ENCODE data around the gene EXOSC7.

Gene EXOSC7

GRCh38 chr3:45011756-45012508 lies 35.9 kb downstream of the EXOSC7 start:
- no peak overlapping the region for H3K4ac ChIP-seq (ENCODE audit: low read length)
- H3K4me1 ChIP-seq (ENCODE audit: control insufficient read depth in 2 of 2, insufficient read depth in 1 of 2, low read depth in 1 of 2, low read length in 2 of 2) = no peaks in the 10 kb centered on the region
- H2AK5ac ChIP-seq (ENCODE audit: low read depth, low read length) = no peak overlapping the region
- peaks cover 4% of the 10 kb centered on the region for H3K79me1 ChIP-seq (ENCODE audit: low read depth, low read length)
- no peak overlapping the region for H3K18ac ChIP-seq (ENCODE audit: low read length)
- no peak overlapping the region for H3K9ac ChIP-seq (ENCODE audit: low read depth, low read length, poor library complexity)
- peaks cover 0 to 2% of the 10 kb centered on the region in 2 donors for H3K9me3 ChIP-seq (replicated peaks in 1 of 2; ENCODE audit: control insufficient read depth in 2 of 2, insufficient read depth in 1 of 2, low read depth in 1 of 2, low read length in 2 of 2)
- no peak overlapping the region for H2BK12ac ChIP-seq (ENCODE audit: low read length)
- no peak overlapping the region for H2BK5ac ChIP-seq (ENCODE audit: low read length)
- H3K4me2 ChIP-seq (ENCODE audit: insufficient read depth, low read length, poor library complexity, severe bottlenecking) = no peak overlapping the region
- no peak overlapping the region for H4K91ac ChIP-seq (ENCODE audit: low read depth, low read length, poor library complexity)
- peaks cover 22 to 74% of the 10 kb centered on the region in 2 donors for H3K36me3 ChIP-seq (replicated peaks in 1 of 2; ENCODE audit: control insufficient read depth in 2 of 2, insufficient read depth in 2 of 2, low read length in 2 of 2)
- no peak overlapping the region for H2AFZ ChIP-seq (ENCODE audit: low read length)
- no peak overlapping the region for H3K4me3 ChIP-seq (ENCODE audit: low read length in 2 of 2)
- WGBS, 2 donors (ENCODE audit: extremely low coverage in 2 of 2, insufficient read length in 2 of 2, insufficient replicate concordance in 1 of 2) = no CpG with 5 or more reads among the region's 7 CpGs
- H3K14ac ChIP-seq (ENCODE audit: low read length) = no peak overlapping the region
- H2BK15ac ChIP-seq (ENCODE audit: low read length) = no peak overlapping the region
- H4K8ac ChIP-seq (ENCODE audit: low read depth, low read length) = no peak overlapping the region
- H3K27ac ChIP-seq (replicated peaks; ENCODE audit: low read length) = no peak overlapping the region
- DNase-seq (ENCODE audit: low spot score) = no peak
- H3K27me3 ChIP-seq (ENCODE audit: control insufficient read depth in 3 of 3, insufficient read depth in 3 of 3, low read depth in 1 of 3, low read length in 3 of 3) = no peaks in the 10 kb centered on the region
- H3K23ac ChIP-seq (ENCODE audit: low read depth, low read length, poor library complexity) = no peak overlapping the region
- no peak overlapping the region for H2BK120ac ChIP-seq (ENCODE audit: low read depth, low read length)

- Histone ChIP-seq H2AFZ (ENCODE audit: low read length) (no peak overlapping the region), H2BK15ac (ENCODE audit: low read length) (no peak overlapping the region), H2BK120ac (ENCODE audit: low read depth, low read length) (no peak overlapping the region), H3K4ac (ENCODE audit: low read length) (no peak overlapping the region), H2AK5ac (ENCODE audit: low read depth, low read length) (no peak overlapping the region), H4K8ac (ENCODE audit: low read depth, low read length) (no peak overlapping the region), H3K14ac (ENCODE audit: low read length) (no peak overlapping the region), H3K18ac (ENCODE audit: low read length) (no peak overlapping the region), H4K91ac (ENCODE audit: low read depth, low read length, poor library complexity) (no peak overlapping the region), H3K79me1 (ENCODE audit: low read depth, low read length) (no peaks in the 10 kb centered on the region), H3K23ac (ENCODE audit: low read depth, low read length, poor library complexity) (no peak overlapping the region), H3K27ac (replicated peaks; ENCODE audit: low read length) (no peak overlapping the region), H3K27me3 (ENCODE audit: control insufficient read depth in 3 of 3, insufficient read depth in 3 of 3, low read depth in 1 of 3, low read length in 3 of 3) (no peaks in the 10 kb centered on the region), H3K9me3 (replicated peaks in 1 of 2; ENCODE audit: control insufficient read depth in 2 of 2, insufficient read depth in 1 of 2, low read depth in 1 of 2, low read length in 2 of 2) (no peaks in the 10 kb centered on the region), H3K9ac (ENCODE audit: low read depth, low read length, poor library complexity) (no peak overlapping the region), H2BK5ac (ENCODE audit: low read length) (no peak overlapping the region), H3K4me3 (ENCODE audit: low read length in 2 of 2) (no peak overlapping the region), H2BK12ac (ENCODE audit: low read length) (no peak overlapping the region), H3K4me2 (ENCODE audit: insufficient read depth, low read length, poor library complexity, severe bottlenecking) (no peak overlapping the region), H3K4me1 (ENCODE audit: control insufficient read depth in 2 of 2, insufficient read depth in 1 of 2, low read depth in 1 of 2, low read length in 2 of 2) (no peaks in the 10 kb centered on the region), H3K36me3 (replicated peaks in 1 of 2; ENCODE audit: control insufficient read depth in 2 of 2, insufficient read depth in 2 of 2, low read length in 2 of 2) (peaks cover 17 to 68% of the 10 kb centered on the region in 2 donors)
- WGBS, 2 donors (ENCODE audit: extremely low coverage in 2 of 2, insufficient read length in 2 of 2, insufficient replicate concordance in 1 of 2) = no CpG with 5 or more reads among the region's 4 CpGs
- DNase-seq (ENCODE audit: low spot score) = no peak
Observed at GRCh38 chr3:45012577-45012976, 36.5 kb downstream of the EXOSC7 start.

- Histone ChIP-seq H4K8ac (ENCODE audit: low read depth, low read length) (no peak overlapping the region), H2AFZ (ENCODE audit: low read length) (no peak overlapping the region), H3K23ac (ENCODE audit: low read depth, low read length, poor library complexity) (no peak overlapping the region), H3K4me3 (ENCODE audit: low read length in 2 of 2) (no peak overlapping the region), H3K9ac (ENCODE audit: low read depth, low read length, poor library complexity) (no peak overlapping the region), H2BK5ac (ENCODE audit: low read length) (no peak overlapping the region), H3K9me3 (replicated peaks in 1 of 2; ENCODE audit: control insufficient read depth in 2 of 2, insufficient read depth in 1 of 2, low read depth in 1 of 2, low read length in 2 of 2) (no peaks in the 10 kb centered on the region), H3K27me3 (ENCODE audit: control insufficient read depth in 3 of 3, insufficient read depth in 3 of 3, low read depth in 1 of 3, low read length in 3 of 3) (no peaks in the 10 kb centered on the region), H4K91ac (ENCODE audit: low read depth, low read length, poor library complexity) (no peak overlapping the region), H3K79me1 (ENCODE audit: low read depth, low read length) (no peaks in the 10 kb centered on the region), H3K27ac (replicated peaks; ENCODE audit: low read length) (no peak overlapping the region), H2BK15ac (ENCODE audit: low read length) (no peak overlapping the region), H2AK5ac (ENCODE audit: low read depth, low read length) (no peak overlapping the region), H3K14ac (ENCODE audit: low read length) (no peak overlapping the region), H3K4ac (ENCODE audit: low read length) (no peak overlapping the region), H3K36me3 (replicated peaks in 1 of 2; ENCODE audit: control insufficient read depth in 2 of 2, insufficient read depth in 2 of 2, low read length in 2 of 2) (peaks cover 7 to 34% of the 10 kb centered on the region in 2 donors), H3K18ac (ENCODE audit: low read length) (no peak overlapping the region), H2BK120ac (ENCODE audit: low read depth, low read length) (no peak overlapping the region), H3K4me1 (ENCODE audit: control insufficient read depth in 2 of 2, insufficient read depth in 1 of 2, low read depth in 1 of 2, low read length in 2 of 2) (no peaks in the 10 kb centered on the region), H2BK12ac (ENCODE audit: low read length) (no peak overlapping the region), H3K4me2 (ENCODE audit: insufficient read depth, low read length, poor library complexity, severe bottlenecking) (no peak overlapping the region)
- no peak for DNase-seq (ENCODE audit: low spot score)
- WGBS, 2 donors (ENCODE audit: extremely low coverage in 2 of 2, insufficient read length in 2 of 2, insufficient replicate concordance in 1 of 2) = no CpG with 5 or more reads among the region's 2 CpGs
Observed at GRCh38 chr3:45016916-45017315, 40.9 kb downstream of the EXOSC7 start.

- no peak overlapping the region for H3K27ac ChIP-seq (replicated peaks; ENCODE audit: low read length)
- H3K18ac ChIP-seq (ENCODE audit: low read length) = no peak overlapping the region
- no peak overlapping the region for H4K91ac ChIP-seq (ENCODE audit: low read depth, low read length, poor library complexity)
- peaks cover 4 to 25% of the 10 kb centered on the region in 2 donors for H3K36me3 ChIP-seq (replicated peaks in 1 of 2; ENCODE audit: control insufficient read depth in 2 of 2, insufficient read depth in 2 of 2, low read length in 2 of 2)
- no peak overlapping the region for H2AK5ac ChIP-seq (ENCODE audit: low read depth, low read length)
- H2AFZ ChIP-seq (ENCODE audit: low read length) = no peak overlapping the region
- no peak overlapping the region for H3K14ac ChIP-seq (ENCODE audit: low read length)
- H2BK12ac ChIP-seq (ENCODE audit: low read length) = no peak overlapping the region
- no peak overlapping the region for H3K9ac ChIP-seq (ENCODE audit: low read depth, low read length, poor library complexity)
- H2BK15ac ChIP-seq (ENCODE audit: low read length) = no peak overlapping the region
- no peaks in the 10 kb centered on the region for H3K4me1 ChIP-seq (ENCODE audit: control insufficient read depth in 2 of 2, insufficient read depth in 1 of 2, low read depth in 1 of 2, low read length in 2 of 2)
- H3K79me1 ChIP-seq (ENCODE audit: low read depth, low read length) = no peaks in the 10 kb centered on the region
- WGBS, 2 donors (ENCODE audit: extremely low coverage in 2 of 2, insufficient read length in 2 of 2, insufficient replicate concordance in 1 of 2) = no CpG with 5 or more reads among the region's 5 CpGs
- DNase-seq (ENCODE audit: low spot score) = no peak
- no peaks in the 10 kb centered on the region for H3K27me3 ChIP-seq (ENCODE audit: control insufficient read depth in 3 of 3, insufficient read depth in 3 of 3, low read depth in 1 of 3, low read length in 3 of 3)
- no peak overlapping the region for H3K4me3 ChIP-seq (ENCODE audit: low read length in 2 of 2)
- H3K4me2 ChIP-seq (ENCODE audit: insufficient read depth, low read length, poor library complexity, severe bottlenecking) = no peak overlapping the region
- no peak overlapping the region for H2BK5ac ChIP-seq (ENCODE audit: low read length)
- no peak overlapping the region for H3K23ac ChIP-seq (ENCODE audit: low read depth, low read length, poor library complexity)
- no peak overlapping the region for H4K8ac ChIP-seq (ENCODE audit: low read depth, low read length)
- no peak overlapping the region for H2BK120ac ChIP-seq (ENCODE audit: low read depth, low read length)
- no peak overlapping the region for H3K4ac ChIP-seq (ENCODE audit: low read length)
- no peaks in the 10 kb centered on the region for H3K9me3 ChIP-seq (replicated peaks in 1 of 2; ENCODE audit: control insufficient read depth in 2 of 2, insufficient read depth in 1 of 2, low read depth in 1 of 2, low read length in 2 of 2)
Observed at GRCh38 chr3:45017821-45018220, 41.8 kb downstream of the EXOSC7 start.
